ENCODE results near the gene INSYN1.

DNA sequence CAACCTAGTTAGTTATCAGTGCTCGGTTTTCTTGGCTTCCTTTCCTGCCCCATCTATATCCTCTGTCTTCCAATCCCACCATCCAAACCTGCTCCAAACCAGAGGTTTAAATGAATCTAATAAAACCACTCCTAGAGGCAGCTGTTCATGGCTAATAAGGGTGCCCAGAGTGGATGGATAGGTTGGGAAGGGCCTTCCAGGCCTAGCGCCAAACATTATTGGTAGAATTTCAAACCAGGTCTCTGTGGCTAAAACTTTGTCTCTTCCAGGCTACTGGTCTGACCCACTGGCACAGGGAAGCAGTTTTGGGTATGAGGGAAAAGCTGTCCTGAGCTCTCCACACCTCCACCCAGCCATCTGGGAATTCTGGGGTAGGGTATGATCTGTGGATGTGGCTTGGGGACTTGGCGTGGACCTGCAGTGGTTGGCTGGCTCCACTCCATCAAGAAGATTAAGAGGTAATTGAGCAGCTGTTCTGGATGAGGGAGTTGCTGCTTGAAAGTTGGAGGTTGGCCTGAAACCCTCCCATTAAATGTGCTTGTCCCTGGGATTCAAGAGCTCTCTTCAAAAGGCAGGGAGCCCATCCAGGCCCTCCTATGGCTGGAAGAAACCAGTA is 29.3 kb upstream of the INSYN1 start:
- TF ChIP-seq EED (IDR thresholded peaks at IDR 0.05; ENCODE audit: low read depth), result no peak
- TF ChIP-seq, protein P1, sequence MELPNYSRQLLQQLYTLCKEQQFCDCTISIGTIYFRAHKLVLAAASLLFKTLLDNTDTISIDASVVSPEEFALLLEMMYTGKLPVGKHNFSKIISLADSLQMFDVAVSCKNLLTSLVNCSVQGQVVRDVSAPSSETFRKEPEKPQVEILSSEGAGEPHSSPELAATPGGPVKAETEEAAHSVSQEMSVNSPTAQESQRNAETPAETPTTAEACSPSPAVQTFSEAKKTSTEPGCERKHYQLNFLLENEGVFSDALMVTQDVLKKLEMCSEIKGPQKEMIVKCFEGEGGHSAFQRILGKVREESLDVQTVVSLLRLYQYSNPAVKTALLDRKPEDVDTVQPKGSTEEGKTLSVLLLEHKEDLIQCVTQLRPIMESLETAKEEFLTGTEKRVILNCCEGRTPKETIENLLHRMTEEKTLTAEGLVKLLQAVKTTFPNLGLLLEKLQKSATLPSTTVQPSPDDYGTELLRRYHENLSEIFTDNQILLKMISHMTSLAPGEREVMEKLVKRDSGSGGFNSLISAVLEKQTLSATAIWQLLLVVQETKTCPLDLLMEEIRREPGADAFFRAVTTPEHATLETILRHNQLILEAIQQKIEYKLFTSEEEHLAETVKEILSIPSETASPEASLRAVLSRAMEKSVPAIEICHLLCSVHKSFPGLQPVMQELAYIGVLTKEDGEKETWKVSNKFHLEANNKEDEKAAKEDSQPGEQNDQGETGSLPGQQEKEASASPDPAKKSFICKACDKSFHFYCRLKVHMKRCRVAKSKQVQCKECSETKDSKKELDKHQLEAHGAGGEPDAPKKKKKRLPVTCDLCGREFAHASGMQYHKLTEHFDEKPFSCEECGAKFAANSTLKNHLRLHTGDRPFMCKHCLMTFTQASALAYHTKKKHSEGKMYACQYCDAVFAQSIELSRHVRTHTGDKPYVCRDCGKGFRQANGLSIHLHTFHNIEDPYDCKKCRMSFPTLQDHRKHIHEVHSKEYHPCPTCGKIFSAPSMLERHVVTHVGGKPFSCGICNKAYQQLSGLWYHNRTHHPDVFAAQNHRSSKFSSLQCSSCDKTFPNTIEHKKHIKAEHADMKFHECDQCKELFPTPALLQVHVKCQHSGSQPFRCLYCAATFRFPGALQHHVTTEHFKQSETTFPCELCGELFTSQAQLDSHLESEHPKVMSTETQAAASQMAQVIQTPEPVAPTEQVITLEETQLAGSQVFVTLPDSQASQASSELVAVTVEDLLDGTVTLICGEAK (IDR thresholded peaks at IDR 0.05; ENCODE audit: borderline replicate concordance), result no peak

Measured in GM12878 (cell line).